ENCODE data around the gene VANGL2. TPM values are rescaled to one million over a fixed set of nuclear protein-coding genes. Genes with fewer than 3 reads are reported as not detected.

VANGL2 gene
- total and polyA plus RNA-seq, 2 of the 4 experiments (the other 2 are of a cell fraction), result 0.36 to 3.6 TPM

GRCh38 chr1:160371756-160372155 is 28.6 kb upstream of the VANGL2 start (continued):
- no peak for TF ChIP-seq MAZ (IDR thresholded peaks at IDR 0.05; ENCODE audit: borderline replicate concordance, low read depth, low read length)

DNA sequence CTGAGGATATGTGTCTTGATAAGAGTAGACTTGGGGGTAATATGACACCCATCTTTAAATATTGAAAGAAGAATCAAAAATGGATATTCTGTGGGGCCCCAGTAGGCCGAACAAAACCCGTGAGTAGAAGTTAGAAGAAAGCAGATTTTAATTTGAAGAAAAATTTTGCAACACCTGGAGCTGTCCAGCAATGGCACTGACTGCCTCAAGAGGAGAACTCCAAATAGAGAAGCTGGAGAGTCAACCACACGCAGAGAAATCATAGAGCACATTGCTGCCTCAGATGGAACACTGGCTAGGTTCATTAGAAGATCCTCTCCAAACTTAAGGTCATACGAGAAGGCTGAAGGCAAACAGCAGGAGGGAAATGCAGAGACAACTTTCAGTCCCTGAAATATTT is 26.7 kb upstream of the VANGL2 start:
- POLR2A ChIA-PET (ENCODE audit: unreplicated experiment), result no interaction called here

More for the DNA sequence above, 26.7 kb upstream of the VANGL2 start:
- no peak overlapping the region for H3K56ac ChIP-seq (ENCODE audit: extremely low read depth, insufficient read depth, low read length)
- no peak overlapping the region for H2AK5ac ChIP-seq (ENCODE audit: low read depth, low read length)
- TF ChIP-seq FOS (IDR thresholded peaks at IDR 0.05; ENCODE audit: low read depth, low read length) (no peak), RAD21 (IDR thresholded peaks at IDR 0.05; ENCODE audit: low read length) (no peak), MAFK (IDR thresholded peaks at IDR 0.05; ENCODE audit: low read depth, low read length) (no peak), MXI1 (IDR thresholded peaks at IDR 0.05; ENCODE audit: borderline replicate concordance, low read depth, low read length) (no peak), USF2 (IDR thresholded peaks at IDR 0.05; ENCODE audit: low read depth, low read length) (no peak), CTCF (conservative IDR thresholded peaks at IDR 0.05; ENCODE audit: low read depth, low read length) (no peak)
- BruUV-seq (replicated peaks), result no TSS peak
- CTCF ChIA-PET, result interaction anchor here (0.6 to 0.7 kb wide), 2 partner anchors 52 to 270 kb away, joined by 3 read pairs; no protein-coding TSS in a partner anchor
- no peak overlapping the region for H4K5ac ChIP-seq (ENCODE audit: low read depth, low read length)
- no peak overlapping the region for H2BK5ac ChIP-seq (ENCODE audit: low read depth, low read length, poor library complexity, severe bottlenecking)
- no peak overlapping the region for H3K27ac ChIP-seq (ENCODE audit: insufficient read depth, low read length)
- no peak overlapping the region for H3K4ac ChIP-seq (ENCODE audit: low read depth, low read length)
- H3K9ac ChIP-seq (ENCODE audit: low read depth, low read length), result no peak overlapping the region
- no peak overlapping the region for H4K91ac ChIP-seq (ENCODE audit: insufficient read depth, low read depth, low read length)
- H3K4me2 ChIP-seq (ENCODE audit: low read depth, low read length), result no peak overlapping the region
- 90% methylated on average over 2 of the region's 4 CpGs; no CpG with 5 or more reads in 1 of the 2 experiments for WGBS, 2 experiments (ENCODE audit: extremely low coverage in 2 of 2, insufficient read length in 1 of 2)
- H3K14ac ChIP-seq (replicated peaks; ENCODE audit: low read depth, low read length), result no peak overlapping the region
- H3K4me3 ChIP-seq (ENCODE audit: insufficient read depth, low read depth, low read length), result no peak overlapping the region
- H4K8ac ChIP-seq (ENCODE audit: low read depth in 2 of 2, low read length in 2 of 2), result no peak overlapping the region
- no peaks in the 10 kb centered on the region for H3K9me3 ChIP-seq (ENCODE audit: control insufficient read depth, insufficient read depth, low read length)
- no peak overlapping the region for H2AK9ac ChIP-seq (replicated peaks; ENCODE audit: low read depth, low read length, poor library complexity)
- no peaks in the 10 kb centered on the region for H3K4me1 ChIP-seq (ENCODE audit: control insufficient read depth, insufficient read depth, low read length)
- H3K36me3 ChIP-seq (ENCODE audit: control insufficient read depth, insufficient read depth, low read length), result no peaks in the 10 kb centered on the region
- DNase-seq, result peak; percentile 11
- intact Hi-C loops (cut with micrococcal nuclease), result loop anchor here (10.0 kb wide), 1 partner anchor 429 kb away; the partner anchor contains the start of gene IGSF9
- H3K79me1 ChIP-seq (ENCODE audit: low read depth in 1 of 2, low read length in 2 of 2), result no peaks in the 10 kb centered on the region
- H3K27me3 ChIP-seq (ENCODE audit: control insufficient read depth, insufficient read depth, low read length), result peaks cover 5% of the 10 kb centered on the region; the same call in 1 of the 2 replicates
- no peak overlapping the region for H3K18ac ChIP-seq (ENCODE audit: low read depth, low read length)
- no peak overlapping the region for H2BK20ac ChIP-seq (ENCODE audit: low read depth, low read length)
- no peaks in the 10 kb centered on the region; the same call in 1 of the 2 replicates for H3K9me1 ChIP-seq (ENCODE audit: insufficient read depth, low read length)
- no peak for ATAC-seq (ENCODE audit: low read depth)
- no peak overlapping the region for H2BK120ac ChIP-seq (ENCODE audit: low read depth, low read length)
- no peaks in the 10 kb centered on the region for H4K20me1 ChIP-seq (ENCODE audit: insufficient read depth, low read length)
- H2BK15ac ChIP-seq (ENCODE audit: low read depth, low read length), result no peak overlapping the region
- in situ Hi-C loops (cut with MboI; ENCODE audit: low sequenced_read_pairs), result loop anchor here (10.0 kb wide), 1 partner anchor 439 kb away; no protein-coding TSS in a partner anchor
- no peak overlapping the region for H3K23ac ChIP-seq (ENCODE audit: low read depth, low read length)
- dilution Hi-C loops (cut with HindIII; ENCODE audit: low sequenced_read_pairs, unreplicated experiment), result no loop called here
- H2AFZ ChIP-seq (replicated peaks; ENCODE audit: low read length, poor library complexity), result no peak overlapping the region

Data from IMR-90 (cell line).